Subcutaneous adipose tissue (tissue), 4 donors: Measurements from ENCODE around the gene SECISBP2. TPM values are rescaled to one million over a fixed set of nuclear protein-coding genes. Genes with fewer than 3 reads are reported as not detected.

ENCODE experiments used
- total RNA-seq, 4 donors: library from RNA; depleted of rRNA; stranded (reverse); fragments of >200 nt; gene quantifications; one replicate each; pipeline ENCODE4 v1.1.0, GENCODE V29; 2016
- TF ChIP-seq, protein P1 (sequence below): fragments of 450-650 bp; IDR thresholded peaks from one replicate; pipeline ENCODE4 v1.5.1; 2016; ENCODE audit warnings: low read depth, mild to moderate bottlenecking, control low read depth, antibody characterized with exemption, moderate library complexity

SECISBP2 gene
- total RNA-seq, 4 donors from 2014 or later = 44.4 to 71.0 (median 55.1) TPM

DNA sequence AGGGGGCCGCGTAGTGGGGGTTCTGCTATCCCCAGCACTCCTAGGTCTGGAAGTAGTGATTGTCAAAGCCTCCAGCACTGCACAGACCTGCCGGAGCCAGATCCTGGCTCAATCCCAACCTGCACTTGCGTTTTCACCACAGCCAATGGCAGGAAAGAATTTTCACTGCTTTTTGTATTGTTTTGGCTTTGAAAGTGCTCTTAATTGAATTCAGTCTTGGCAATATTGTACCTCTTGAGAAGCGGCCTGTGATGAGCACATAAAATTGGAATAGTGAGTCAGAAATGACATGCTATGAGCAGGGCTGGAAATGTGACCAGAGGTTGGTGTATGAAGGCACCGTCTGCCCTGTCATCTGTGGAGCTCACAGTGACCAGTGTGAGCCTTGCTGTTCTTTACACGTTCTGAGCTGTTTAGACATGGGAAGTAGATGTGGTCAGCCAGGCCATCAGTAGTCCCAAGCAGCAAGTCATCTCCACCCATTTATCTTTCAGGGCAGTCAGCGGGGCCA is 41.5 kb downstream of the SECISBP2 start:
- TF ChIP-seq, protein P1, sequence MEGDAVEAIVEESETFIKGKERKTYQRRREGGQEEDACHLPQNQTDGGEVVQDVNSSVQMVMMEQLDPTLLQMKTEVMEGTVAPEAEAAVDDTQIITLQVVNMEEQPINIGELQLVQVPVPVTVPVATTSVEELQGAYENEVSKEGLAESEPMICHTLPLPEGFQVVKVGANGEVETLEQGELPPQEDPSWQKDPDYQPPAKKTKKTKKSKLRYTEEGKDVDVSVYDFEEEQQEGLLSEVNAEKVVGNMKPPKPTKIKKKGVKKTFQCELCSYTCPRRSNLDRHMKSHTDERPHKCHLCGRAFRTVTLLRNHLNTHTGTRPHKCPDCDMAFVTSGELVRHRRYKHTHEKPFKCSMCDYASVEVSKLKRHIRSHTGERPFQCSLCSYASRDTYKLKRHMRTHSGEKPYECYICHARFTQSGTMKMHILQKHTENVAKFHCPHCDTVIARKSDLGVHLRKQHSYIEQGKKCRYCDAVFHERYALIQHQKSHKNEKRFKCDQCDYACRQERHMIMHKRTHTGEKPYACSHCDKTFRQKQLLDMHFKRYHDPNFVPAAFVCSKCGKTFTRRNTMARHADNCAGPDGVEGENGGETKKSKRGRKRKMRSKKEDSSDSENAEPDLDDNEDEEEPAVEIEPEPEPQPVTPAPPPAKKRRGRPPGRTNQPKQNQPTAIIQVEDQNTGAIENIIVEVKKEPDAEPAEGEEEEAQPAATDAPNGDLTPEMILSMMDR = no peak

DNA sequence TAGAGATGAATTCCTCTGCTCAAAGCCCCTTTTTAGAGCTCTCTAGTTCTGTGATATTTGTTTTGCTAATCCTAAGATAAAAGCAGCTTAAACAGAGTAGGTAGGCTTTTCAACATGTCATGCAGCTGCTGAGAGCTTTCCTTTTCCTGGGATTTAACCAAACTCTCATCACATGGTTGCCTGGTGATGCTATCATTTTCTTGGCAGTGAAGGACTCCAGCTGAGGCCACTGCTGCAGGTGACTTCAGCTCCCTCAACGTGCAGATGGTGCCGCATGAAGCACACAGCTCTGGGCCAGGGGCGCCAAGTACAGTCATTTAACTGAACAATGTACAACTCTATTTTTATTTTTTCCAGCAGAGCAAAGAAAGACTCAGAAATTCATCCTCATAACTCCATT is 42.2 kb downstream of the SECISBP2 start:
- TF ChIP-seq, protein P1 = no peak

DNA sequence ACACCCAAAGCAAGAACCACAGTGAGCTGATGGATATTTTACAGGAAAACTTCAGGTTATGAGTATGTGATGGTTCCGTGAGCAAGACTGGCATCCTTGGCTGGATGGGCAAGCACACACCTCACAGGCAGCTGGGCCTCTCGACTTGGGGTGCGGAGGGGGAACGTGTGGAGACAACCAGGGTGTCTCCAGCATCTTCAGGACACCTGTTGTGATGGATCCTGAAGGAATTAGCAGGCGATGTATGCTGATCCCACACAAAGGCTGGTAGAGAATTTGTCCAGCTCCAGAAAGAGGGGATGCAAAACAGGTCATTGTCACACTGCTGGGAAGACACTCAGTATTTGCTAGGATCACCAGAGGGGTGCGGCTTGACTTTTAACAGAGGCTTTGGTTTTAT is 42.7 kb downstream of the SECISBP2 start:
- TF ChIP-seq, protein P1 = no peak

DNA sequence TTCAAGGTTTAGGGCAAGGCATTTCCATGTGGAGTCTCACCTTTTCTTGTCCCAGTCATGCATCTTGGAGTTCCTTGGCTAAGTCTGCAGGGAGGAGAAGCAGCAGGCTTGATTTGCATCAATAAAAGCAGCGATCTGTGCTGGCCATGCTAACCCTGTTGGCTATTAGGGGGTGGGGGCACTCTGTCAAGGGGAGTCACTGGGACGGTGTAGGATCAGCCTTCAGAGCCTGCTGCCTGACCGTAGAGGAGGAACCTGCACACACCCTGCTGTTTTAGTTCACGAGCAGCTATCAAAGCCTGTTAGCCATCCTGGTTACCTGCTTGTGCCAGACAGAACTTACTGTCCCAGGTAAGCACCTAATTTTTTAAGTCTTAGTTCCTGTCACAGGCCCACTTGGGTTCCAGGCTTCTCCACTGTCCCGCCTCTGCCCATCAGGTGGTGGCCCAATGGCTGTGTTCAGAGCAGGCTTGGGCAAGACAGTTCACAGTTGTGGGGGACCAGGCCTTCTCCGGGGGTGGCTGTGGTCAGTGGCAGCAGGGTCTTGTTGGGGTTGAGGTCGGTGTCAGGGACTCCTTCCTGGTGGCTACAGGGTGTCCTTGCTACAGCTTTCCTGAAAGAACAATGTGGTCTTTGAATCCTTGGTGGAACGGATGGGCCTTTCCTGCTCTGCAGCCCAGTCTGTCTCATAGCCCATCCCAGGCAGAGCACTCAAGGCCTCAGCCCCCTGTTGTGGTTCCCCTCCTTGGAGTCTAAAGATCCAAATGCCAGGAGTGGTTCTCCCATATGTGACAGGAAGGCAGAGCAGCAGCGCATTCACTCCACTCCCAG is 43.7 kb downstream of the SECISBP2 start:
- TF ChIP-seq, protein P1 = no peak

DNA sequence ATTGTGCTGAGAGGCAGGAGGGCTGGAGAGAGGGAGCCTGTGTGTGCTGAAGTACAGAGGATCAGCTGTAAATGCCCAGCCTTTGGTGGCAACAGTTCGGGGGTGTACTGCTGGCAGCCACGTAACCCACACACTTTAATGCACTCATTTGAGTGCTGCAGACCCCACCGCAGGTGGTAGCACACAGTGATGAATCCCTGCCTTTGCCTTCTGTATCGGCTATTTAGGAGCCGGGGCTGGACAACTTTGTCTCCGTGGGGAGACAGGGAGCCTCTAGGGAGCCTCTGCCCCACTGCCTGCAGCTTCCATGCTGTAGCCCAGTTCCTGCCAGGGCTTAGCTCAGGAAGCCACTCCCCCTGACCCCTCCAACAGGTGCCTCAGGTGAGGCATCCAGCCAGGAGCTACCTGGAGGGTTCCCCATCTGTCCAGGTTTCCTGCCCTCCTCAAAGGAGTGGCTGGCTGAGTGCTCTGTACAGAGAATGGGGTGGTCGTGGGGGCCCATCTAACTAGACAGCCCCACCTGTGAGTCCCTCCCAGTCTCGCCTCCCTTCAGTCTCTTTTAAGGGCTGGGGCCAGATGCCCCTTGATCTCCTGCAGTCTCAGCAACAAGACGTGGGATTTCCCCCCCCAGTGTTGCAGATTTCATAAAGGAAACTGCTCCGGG is 44.5 kb downstream of the SECISBP2 start:
- TF ChIP-seq, protein P1 = no peak

DNA sequence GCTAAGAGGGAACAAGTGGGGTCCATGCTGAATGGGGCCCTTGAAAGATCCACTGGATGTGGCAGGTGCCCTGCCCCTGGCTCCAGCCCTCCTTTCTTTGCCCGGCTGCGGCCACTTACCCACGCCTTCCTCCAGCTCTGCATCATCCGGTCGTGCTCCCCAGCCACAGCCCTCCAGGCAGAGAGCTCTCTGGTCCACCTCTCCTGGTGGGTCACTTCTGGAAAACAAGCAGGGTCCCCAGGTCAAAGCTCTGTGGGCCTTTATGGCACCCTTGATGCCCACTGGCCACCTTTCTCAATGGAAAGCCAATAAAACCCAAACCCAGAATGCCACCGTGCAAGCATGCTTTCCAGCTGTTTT is 45.0 kb downstream of the SECISBP2 start:
- TF ChIP-seq, protein P1 = no peak

DNA sequence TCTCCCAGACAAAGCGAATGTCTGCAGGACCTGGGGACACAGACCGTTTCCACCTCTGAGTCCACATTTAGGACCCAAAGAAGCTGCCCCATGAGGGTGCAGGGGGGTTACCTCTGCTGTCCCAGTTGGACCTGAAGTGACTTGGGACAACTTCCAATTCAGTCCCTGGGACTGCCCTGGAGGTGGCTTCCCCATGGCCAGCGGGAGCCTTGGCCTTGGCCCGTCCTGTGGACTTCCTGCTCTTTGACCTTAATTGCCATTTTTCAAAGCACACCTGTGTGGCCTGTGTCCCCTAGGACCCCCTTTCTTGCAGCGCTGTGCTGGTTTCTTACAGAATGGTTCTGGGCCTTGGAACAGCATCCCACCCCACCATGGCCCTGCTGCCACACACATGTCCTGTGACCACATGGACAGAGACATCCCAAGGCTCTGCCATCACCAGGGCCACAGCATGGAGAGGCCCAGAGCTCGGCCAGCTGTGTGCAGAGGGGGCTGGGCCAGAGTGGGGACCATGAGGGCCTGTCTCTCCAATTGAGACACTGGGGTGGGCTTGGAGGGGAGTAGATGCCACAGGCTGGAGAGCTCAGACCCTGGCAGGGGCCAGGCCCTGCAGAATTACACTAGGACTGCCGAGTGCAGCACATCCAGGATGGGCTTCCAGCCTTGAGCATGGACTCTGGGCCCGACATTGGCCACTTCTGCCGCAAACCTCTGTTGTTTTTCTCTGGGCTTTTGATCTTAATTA is 45.8 kb downstream of the SECISBP2 start:
- TF ChIP-seq, protein P1 = no peak
